ENCODE data around the gene CACNG5. TPM values are rescaled to one million over a fixed set of nuclear protein-coding genes. Genes with fewer than 3 reads are reported as not detected.

The CACNG5 gene
- total RNA-seq, 1 donor from 2014 or later, result not detected

- no peak overlapping the region for H3K27ac Mint-ChIP-seq
Observed at GRCh38 chr17:66906321-66907278, 71.7 kb downstream of the CACNG5 start.

GRCh38 chr17:66909804-66910373 lies 75.0 kb downstream of the CACNG5 start:
- no peak for DNase-seq (ENCODE audit: low spot score, unreplicated experiment)
- Mint-ChIP-seq H3K9me3 (ENCODE audit: low read depth) (no peaks in the 10 kb centered on the region), H3K36me3 (ENCODE audit: insufficient read depth) (no peaks in the 10 kb centered on the region), H3K27ac (no peak overlapping the region), H3K4me1 (ENCODE audit: low read depth) (no peaks in the 10 kb centered on the region), H3K4me3 (ENCODE audit: low read depth) (no peak overlapping the region), H3K27me3 (peaks cover 19% of the 10 kb centered on the region)
- TF ChIP-seq CTCF (IDR thresholded peaks at IDR 0.05; ENCODE audit: unreplicated experiment), result no peak

More at GRCh38 chr17:66906321-66907278, 71.7 kb downstream of the CACNG5 start:
- Mint-ChIP-seq H3K36me3 (ENCODE audit: insufficient read depth) (no peaks in the 10 kb centered on the region), H3K27me3 (peaks cover 31% of the 10 kb centered on the region), H3K4me3 (ENCODE audit: low read depth) (no peak overlapping the region), H3K9me3 (ENCODE audit: low read depth) (no peaks in the 10 kb centered on the region), H3K4me1 (ENCODE audit: low read depth) (peaks cover 3% of the 10 kb centered on the region)
- peak; percentile 52 for DNase-seq (ENCODE audit: low spot score, unreplicated experiment)
- TF ChIP-seq CTCF (IDR thresholded peaks at IDR 0.05; ENCODE audit: unreplicated experiment), result peak; percentile 90

- Mint-ChIP-seq H3K4me3 (ENCODE audit: low read depth) (no peak overlapping the region), H3K9me3 (ENCODE audit: low read depth) (no peaks in the 10 kb centered on the region), H3K27me3 (peaks cover 18% of the 10 kb centered on the region), H3K27ac (no peak overlapping the region), H3K4me1 (ENCODE audit: low read depth) (no peaks in the 10 kb centered on the region), H3K36me3 (ENCODE audit: insufficient read depth) (no peaks in the 10 kb centered on the region)
- no peak for DNase-seq (ENCODE audit: low spot score, unreplicated experiment)
- no peak for TF ChIP-seq CTCF (IDR thresholded peaks at IDR 0.05; ENCODE audit: unreplicated experiment)
Observed at GRCh38 chr17:66910651-66911285, 75.9 kb downstream of the CACNG5 start.

- no peak for TF ChIP-seq CTCF (IDR thresholded peaks at IDR 0.05; ENCODE audit: unreplicated experiment)
- no peak overlapping the region for H3K27ac Mint-ChIP-seq
- no peak for DNase-seq (ENCODE audit: low spot score, unreplicated experiment)
- peaks cover 6% of the 10 kb centered on the region for H3K9me3 Mint-ChIP-seq (ENCODE audit: low read depth)
- H3K27me3 Mint-ChIP-seq, result peaks cover 8% of the 10 kb centered on the region
- no peaks in the 10 kb centered on the region for H3K36me3 Mint-ChIP-seq (ENCODE audit: insufficient read depth)
- no peaks in the 10 kb centered on the region for H3K4me1 Mint-ChIP-seq (ENCODE audit: low read depth)
- no peak overlapping the region for H3K4me3 Mint-ChIP-seq (ENCODE audit: low read depth)
Observed at GRCh38 chr17:66915204-66915611, 80.3 kb downstream of the CACNG5 start.

GRCh38 chr17:66915792-66916191 lies 80.9 kb downstream of the CACNG5 start:
- H3K4me1 Mint-ChIP-seq (ENCODE audit: low read depth), result no peaks in the 10 kb centered on the region
- TF ChIP-seq CTCF (IDR thresholded peaks at IDR 0.05; ENCODE audit: unreplicated experiment), result no peak
- no peaks in the 10 kb centered on the region for H3K36me3 Mint-ChIP-seq (ENCODE audit: insufficient read depth)
- peaks cover 6% of the 10 kb centered on the region for H3K9me3 Mint-ChIP-seq (ENCODE audit: low read depth)
- DNase-seq (ENCODE audit: low spot score, unreplicated experiment), result no peak
- H3K4me3 Mint-ChIP-seq (ENCODE audit: low read depth), result no peak overlapping the region
- peaks cover 8% of the 10 kb centered on the region for H3K27me3 Mint-ChIP-seq
- H3K27ac Mint-ChIP-seq, result no peak overlapping the region

All from progenitor cell of endocrine pancreas (in vitro differentiated cells).